Ovary (tissue), 9 donors: ENCODE data around the gene ASRGL1. TPM values are rescaled to one million over a fixed set of nuclear protein-coding genes. Genes with fewer than 3 reads are reported as not detected.

Source experiments
- DNase-seq, 5 donors: peaks; one replicate each; pipeline ENCODE4 v3.0.0-alpha.2; 2019 to 2020
- H3K27ac ChIP-seq, 2 donors: fragments of 200-600 bp; one replicate each; pipeline versions ENCODE4 v1.5.1 to v1.8.0; 2019 to 2022
- H3K27me3 ChIP-seq: fragments of 200-600 bp; one replicate; pipeline ENCODE4 v1.8.0; 2022
- H3K36me3 ChIP-seq: fragments of 200-600 bp; sonication (generic); one replicate; pipeline ENCODE4 v1.5.1; 2019
- H3K4me1 ChIP-seq: one replicate; pipeline ENCODE4 v1.8.1; 2013; ENCODE audit warnings: mild to moderate bottlenecking, moderate library complexity; ENCODE audit not compliant: insufficient read depth
- H3K4me3 ChIP-seq: fragments of 200-600 bp; sonication (generic); one replicate; pipeline ENCODE4 v1.5.1; 2017
- H3K9me3 ChIP-seq, 2 donors: fragments of 200-600 bp in 1 of 2; sonication (generic) in 1 of 2; one replicate each; pipeline versions ENCODE4 v1.5.1 to v1.8.1; 2013 to 2019; ENCODE audit warnings: mild to moderate bottlenecking in 1 of 2, moderate library complexity in 1 of 2
- CTCF ChIP-seq, 3 donors: fragments of 450-650 bp in 2 of 3; fragments of 200-600 bp in 1 of 3; IDR thresholded peaks; one replicate each; pipeline versions ENCODE4 v1.5.1 to v1.8.0; 2016 to 2022; ENCODE audit warnings: antibody characterized with exemption in 3 of 3, mild to moderate bottlenecking in 1 of 3
- EP300 ChIP-seq: sonication (generic); formaldehyde crosslinking; IDR thresholded peaks from one replicate; pipeline ENCODE4 v1.6.1; 2017; ENCODE audit warnings: antibody characterized with exemption
- POLR2A ChIP-seq: fragments of 450-650 bp; IDR thresholded peaks from one replicate; pipeline ENCODE4 v1.6.1; 2017; ENCODE audit warnings: antibody characterized with exemption, mild to moderate bottlenecking, moderate library complexity
- WGBS, 3 donors: extraction: QIAGEN DNeasy Blood & Tissue Kit in 1 of 3; methylation state at CpG; one replicate each; pipeline versions ENCODE4 v1.1.5 to v1.1.7; 2013 to 2017; 5-methylcytosine and 5-hydroxymethylcytosine counted together
- intact Hi-C, 4 donors: fragments of 100-400 bp; cut with DNase I; formaldehyde crosslinking; loops; one replicate each; pipeline versions ENCODE4 v1.11.0 to v1.15.1; 2022 to 2023
- polyA plus RNA-seq, 2 donors: library from polyadenylated mRNA; stranded (reverse); fragments of 200-250 nt in 1 of 2; fragments of 350-450 nt in 1 of 2; fragmentation: Illumina TruSeq in 1 of 2; extraction: RNeasy Lipid Tissue Mini Kit (QIAGEN cat#74804) in 1 of 2; gene quantifications; one replicate each; pipeline ENCODE4 v1.2.3, GENCODE V29; 2013 to 2014
- total RNA-seq, 7 donors: library from RNA; depleted of rRNA in 2 of 7; stranded (reverse); fragments of >200 nt in 2 of 7; fragmentation: NEBNext Ultra II Directional in 3 of 7; extraction: Animal tissue kit (Norgen Biotek cat#: 25700) in 3 of 7; gene quantifications; one replicate each; pipeline versions ENCODE4 v1.1.0 to v1.2.4, GENCODE V29; 2016 to 2023
- donor health status: DM: no; HTN: no; CAD: no; lungs with moderate emphysema.
- donor health status: DM: no; HTN: no; CAD: no.
- donor health status: Bipolar disorder and iron deficiency.
- donor health status: DM: yes; HTN: yes; CAD: no.
- donor health status: DM: no; HTN: no; CAD: no.
- donor health status: DM: yes; HTN: yes; CAD: no.

ASRGL1 gene
- total and polyA plus RNA-seq, 9 donors = 1.6 to 143 (median 9.8) TPM

DNA sequence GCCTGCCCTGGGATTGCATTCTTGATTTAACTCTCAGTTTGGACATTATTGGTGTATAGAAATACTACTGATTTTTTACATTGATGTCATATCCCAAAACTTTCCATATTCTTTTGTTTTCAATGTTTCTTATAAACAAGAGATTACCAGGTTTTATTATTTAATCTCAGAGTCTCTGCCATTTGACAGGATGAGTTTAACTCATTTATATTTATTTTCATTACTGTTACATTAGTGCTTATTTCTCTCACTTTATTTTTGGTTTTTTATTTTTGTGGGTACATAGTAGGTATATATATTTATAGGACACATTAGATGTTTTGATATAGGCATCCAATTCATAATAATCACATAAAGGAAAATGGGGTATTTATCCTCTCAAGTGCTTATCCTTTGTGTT lies 29.3 kb upstream of the ASRGL1 start:
- DNase-seq = no peak
- H3K4me3 ChIP-seq = no peak overlapping the region
- TF ChIP-seq POLR2A (no peak), CTCF (IDR thresholded peaks at IDR 0.05) (no peak), EP300 (no peak)
- no peaks in the 10 kb centered on the region for H3K9me3 ChIP-seq
- no peaks in the 10 kb centered on the region for H3K27me3 ChIP-seq
- no peak overlapping the region for H3K27ac ChIP-seq
- no peaks in the 10 kb centered on the region for H3K36me3 ChIP-seq
- intact Hi-C loops = no loop called here
- no peaks in the 10 kb centered on the region for H3K4me1 ChIP-seq

DNA sequence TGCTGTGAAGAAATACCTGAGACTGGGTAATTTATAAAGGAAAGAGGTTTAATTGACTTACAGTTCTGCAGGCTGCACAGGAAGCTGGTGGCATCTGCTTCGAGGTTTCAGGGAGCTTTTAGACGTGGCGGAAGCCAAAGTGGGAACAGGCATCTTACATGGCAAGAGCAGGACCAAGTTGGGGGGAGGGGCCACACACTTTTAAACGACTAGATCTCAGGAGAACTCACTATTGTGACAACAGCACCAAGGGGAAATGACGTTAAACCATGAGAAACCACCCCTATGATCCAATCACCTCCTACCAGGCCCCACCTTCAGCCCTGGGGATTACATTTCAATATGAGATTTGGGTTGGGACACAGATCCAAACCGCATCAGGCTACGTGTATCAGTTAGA lies 27.3 kb upstream of the ASRGL1 start:
- WGBS, 3 donors = 44 to 64% (median 53%) methylated on average over 7 of the region's 7 CpGs
- TF ChIP-seq POLR2A (no peak), CTCF (IDR thresholded peaks at IDR 0.05) (no peak), EP300 (no peak)

GRCh38 chr11:62315431-62315830 lies 21.8 kb upstream of the ASRGL1 start:
- 73 to 90% (median 86%) methylated on average over 1 of the region's 1 CpG for WGBS, 3 donors
- Histone ChIP-seq H3K4me1 (no peaks in the 10 kb centered on the region), H3K4me3 (no peak overlapping the region), H3K27ac (no peak overlapping the region), H3K36me3 (no peaks in the 10 kb centered on the region), H3K9me3 (no peaks in the 10 kb centered on the region), H3K27me3 (no peaks in the 10 kb centered on the region)
- no peak for DNase-seq
- intact Hi-C loops = no loop called here
- TF ChIP-seq POLR2A = no peak
- TF ChIP-seq EP300 = no peak
- TF ChIP-seq CTCF (IDR thresholded peaks at IDR 0.05) = no peak

More for the DNA sequence above, 27.3 kb upstream of the ASRGL1 start:
- no peaks in the 10 kb centered on the region for H3K27me3 ChIP-seq
- H3K36me3 ChIP-seq = no peaks in the 10 kb centered on the region
- DNase-seq = no peak
- intact Hi-C loops = loop anchor here in 1 of 4 donors (5.0 kb wide), 2 partner anchors 438 to 513 kb away; no protein-coding TSS in a partner anchor
- no peaks in the 10 kb centered on the region for H3K4me1 ChIP-seq
- H3K27ac ChIP-seq = no peak overlapping the region
- H3K4me3 ChIP-seq = no peak overlapping the region
- no peaks in the 10 kb centered on the region for H3K9me3 ChIP-seq

DNA sequence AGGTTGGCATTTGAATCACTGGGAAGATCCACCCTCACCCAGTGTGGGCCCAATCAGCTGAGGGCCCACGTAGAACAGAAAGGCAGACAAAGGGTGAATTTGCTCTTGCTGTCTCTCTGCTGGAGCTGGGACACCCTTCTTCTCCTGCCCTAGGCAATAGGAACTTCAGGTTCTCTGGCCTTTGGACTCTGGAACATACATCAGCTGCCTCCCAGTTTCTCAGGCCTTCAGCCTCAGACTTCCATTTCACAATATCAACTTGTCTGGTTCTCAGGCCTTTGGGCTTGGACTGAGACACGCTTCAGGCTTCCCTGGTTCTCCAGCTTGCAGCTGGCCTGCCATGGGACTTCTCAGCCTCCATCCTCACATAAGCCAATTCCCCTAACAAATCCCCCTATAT lies 14.7 kb upstream of the ASRGL1 start:
- TF ChIP-seq POLR2A = no peak
- TF ChIP-seq EP300 = no peak
- TF ChIP-seq CTCF (IDR thresholded peaks at IDR 0.05) = no peak
- no peaks in the 10 kb centered on the region for H3K4me1 ChIP-seq
- no peak for DNase-seq
- no peak overlapping the region for H3K4me3 ChIP-seq
- H3K27ac ChIP-seq = no peak overlapping the region
- whole genome bisulfite sequencing, 3 donors = 68 to 86% (median 75%) methylated on average over 2 of the region's 2 CpGs
- intact Hi-C loops = no loop called here
- no peaks in the 10 kb centered on the region for H3K27me3 ChIP-seq
- no peaks in the 10 kb centered on the region for H3K9me3 ChIP-seq
- H3K36me3 ChIP-seq = no peaks in the 10 kb centered on the region
